ENCODE results near the gene MSI2. TPM values are rescaled to one million over a fixed set of nuclear protein-coding genes. Genes with fewer than 3 reads are reported as not detected.

Gene MSI2
- total RNA-seq, 1 experiment from 2014 or later: 169 TPM

- H3K27ac ChIP-seq (ENCODE audit: low read length): peak overlapping the region; percentile 99
- no peaks in the 10 kb centered on the region for H4K20me1 ChIP-seq (ENCODE audit: insufficient read depth, low read depth, low read length)
- H3K9me2 ChIP-seq (replicated peaks; ENCODE audit: insufficient read depth, low read length): no peaks in the 10 kb centered on the region
- H3K79me2 ChIP-seq (ENCODE audit: low read length): peaks cover 85% of the 10 kb centered on the region
- peaks cover 99% of the 10 kb centered on the region for H3K4me1 ChIP-seq (ENCODE audit: low read length)
- peak overlapping the region; percentile 9; the same call in 1 of the 2 replicates for H3K4me3 ChIP-seq (ENCODE audit: low read length)
- no peaks in the 10 kb centered on the region for H3K9me3 ChIP-seq (ENCODE audit: low read length)
- H3K27me3 ChIP-seq (ENCODE audit: low read length): no peaks in the 10 kb centered on the region
- no peaks in the 10 kb centered on the region for H3K36me3 ChIP-seq (ENCODE audit: insufficient read depth, low read length)
- DNase-seq: no peak
- peak overlapping the region; percentile 49 for H3K9ac ChIP-seq (ENCODE audit: low read length)
- H3K4me2 ChIP-seq (ENCODE audit: low read depth, low read length, poor library complexity, severe bottlenecking): peak overlapping the region; percentile 50
- no peak overlapping the region for H2AFZ ChIP-seq (ENCODE audit: low read length)
Observed at GRCh38 chr17:57543230-57543629, 286.9 kb downstream of the MSI2 start.

- H3K79me2 ChIP-seq (ENCODE audit: low read length): peaks cover 88% of the 10 kb centered on the region
- no peak overlapping the region for H3K9ac ChIP-seq (ENCODE audit: low read length)
- no peaks in the 10 kb centered on the region for H3K36me3 ChIP-seq (ENCODE audit: insufficient read depth, low read length)
- no peaks in the 10 kb centered on the region for H3K9me2 ChIP-seq (replicated peaks; ENCODE audit: insufficient read depth, low read length)
- H3K4me3 ChIP-seq (ENCODE audit: low read length): no peak overlapping the region
- H3K27me3 ChIP-seq (ENCODE audit: low read length): no peaks in the 10 kb centered on the region
- no peaks in the 10 kb centered on the region for H4K20me1 ChIP-seq (ENCODE audit: insufficient read depth, low read depth, low read length)
- H3K27ac ChIP-seq (ENCODE audit: low read length): peak overlapping the region; percentile 99
- no peaks in the 10 kb centered on the region for H3K9me3 ChIP-seq (ENCODE audit: low read length)
- H2AFZ ChIP-seq (ENCODE audit: low read length): no peak overlapping the region
- no peak for DNase-seq
- H3K4me2 ChIP-seq (ENCODE audit: low read depth, low read length, poor library complexity, severe bottlenecking): peak overlapping the region; percentile 16
- H3K4me1 ChIP-seq (ENCODE audit: low read length): peaks cover 100% of the 10 kb centered on the region
Observed at GRCh38 chr17:57544401-57544800, 288.1 kb downstream of the MSI2 start.

GRCh38 chr17:57544834-57545463 is 288.6 kb downstream of the MSI2 start:
- H3K27me3 ChIP-seq (ENCODE audit: low read length): no peaks in the 10 kb centered on the region
- H3K36me3 ChIP-seq (ENCODE audit: insufficient read depth, low read length): no peaks in the 10 kb centered on the region
- H3K4me2 ChIP-seq (ENCODE audit: low read depth, low read length, poor library complexity, severe bottlenecking): peak overlapping the region; percentile 16
- H3K4me1 ChIP-seq (ENCODE audit: low read length): peaks cover 100% of the 10 kb centered on the region
- no peak overlapping the region for H2AFZ ChIP-seq (ENCODE audit: low read length)
- no peaks in the 10 kb centered on the region for H4K20me1 ChIP-seq (ENCODE audit: insufficient read depth, low read depth, low read length)
- H3K9me3 ChIP-seq (ENCODE audit: low read length): no peaks in the 10 kb centered on the region
- peak overlapping the region; percentile 99 for H3K27ac ChIP-seq (ENCODE audit: low read length)
- no peak overlapping the region for H3K4me3 ChIP-seq (ENCODE audit: low read length)
- H3K9me2 ChIP-seq (replicated peaks; ENCODE audit: insufficient read depth, low read length): no peaks in the 10 kb centered on the region
- H3K79me2 ChIP-seq (ENCODE audit: low read length): peaks cover 88% of the 10 kb centered on the region
- H3K9ac ChIP-seq (ENCODE audit: low read length): peak overlapping the region; percentile 2; the same call in 1 of the 2 replicates
- DNase-seq: no peak

- no peaks in the 10 kb centered on the region for H3K9me3 ChIP-seq (ENCODE audit: low read length)
- DNase-seq: no peak
- H4K20me1 ChIP-seq (ENCODE audit: insufficient read depth, low read depth, low read length): no peaks in the 10 kb centered on the region
- H3K9me2 ChIP-seq (replicated peaks; ENCODE audit: insufficient read depth, low read length): no peaks in the 10 kb centered on the region
- no peak overlapping the region for H3K4me3 ChIP-seq (ENCODE audit: low read length)
- H3K27ac ChIP-seq (ENCODE audit: low read length): peak overlapping the region; percentile 99
- H3K9ac ChIP-seq (ENCODE audit: low read length): no peak overlapping the region
- H3K36me3 ChIP-seq (ENCODE audit: insufficient read depth, low read length): no peaks in the 10 kb centered on the region
- H3K4me2 ChIP-seq (ENCODE audit: low read depth, low read length, poor library complexity, severe bottlenecking): no peak overlapping the region
- peaks cover 100% of the 10 kb centered on the region for H3K4me1 ChIP-seq (ENCODE audit: low read length)
- no peak overlapping the region for H2AFZ ChIP-seq (ENCODE audit: low read length)
- H3K27me3 ChIP-seq (ENCODE audit: low read length): no peaks in the 10 kb centered on the region
- peaks cover 91% of the 10 kb centered on the region for H3K79me2 ChIP-seq (ENCODE audit: low read length)
Observed at GRCh38 chr17:57545731-57546342, 289.5 kb downstream of the MSI2 start.

GRCh38 chr17:57548421-57549410 is 292.4 kb downstream of the MSI2 start:
- no peaks in the 10 kb centered on the region for H3K9me3 ChIP-seq (ENCODE audit: low read length)

GRCh38 chr17:57549468-57549867 is 293.1 kb downstream of the MSI2 start:
- DNase-seq: no peak
- Histone ChIP-seq H3K79me2 (ENCODE audit: low read length) (peaks cover 87% of the 10 kb centered on the region), H3K27ac (ENCODE audit: low read length) (peak overlapping the region; percentile 99), H3K4me1 (ENCODE audit: low read length) (peaks cover 100% of the 10 kb centered on the region), H3K36me3 (ENCODE audit: insufficient read depth, low read length) (no peaks in the 10 kb centered on the region), H3K9me3 (ENCODE audit: low read length) (no peaks in the 10 kb centered on the region), H4K20me1 (ENCODE audit: insufficient read depth, low read depth, low read length) (no peaks in the 10 kb centered on the region), H3K27me3 (ENCODE audit: low read length) (no peaks in the 10 kb centered on the region), H3K4me2 (ENCODE audit: low read depth, low read length, poor library complexity, severe bottlenecking) (peak overlapping the region; percentile 87), H2AFZ (ENCODE audit: low read length) (no peak overlapping the region), H3K4me3 (ENCODE audit: low read length) (no peak overlapping the region), H3K9me2 (replicated peaks; ENCODE audit: insufficient read depth, low read length) (no peaks in the 10 kb centered on the region), H3K9ac (ENCODE audit: low read length) (peak overlapping the region; percentile 80)

More at GRCh38 chr17:57548421-57549410, 292.4 kb downstream of the MSI2 start:
- Histone ChIP-seq H3K9me2 (replicated peaks; ENCODE audit: insufficient read depth, low read length) (no peaks in the 10 kb centered on the region), H3K4me1 (ENCODE audit: low read length) (peaks cover 100% of the 10 kb centered on the region), H3K4me2 (ENCODE audit: low read depth, low read length, poor library complexity, severe bottlenecking) (peak overlapping the region; percentile 57), H2AFZ (ENCODE audit: low read length) (no peak overlapping the region), H3K4me3 (ENCODE audit: low read length) (no peak overlapping the region), H3K9ac (ENCODE audit: low read length) (peak overlapping the region; percentile 80), H3K27ac (ENCODE audit: low read length) (peak overlapping the region; percentile 99), H3K79me2 (ENCODE audit: low read length) (peaks cover 87% of the 10 kb centered on the region), H3K27me3 (ENCODE audit: low read length) (no peaks in the 10 kb centered on the region), H4K20me1 (ENCODE audit: insufficient read depth, low read depth, low read length) (no peaks in the 10 kb centered on the region), H3K36me3 (ENCODE audit: insufficient read depth, low read length) (no peaks in the 10 kb centered on the region)
- no peak for DNase-seq

- no peaks in the 10 kb centered on the region for H3K27me3 ChIP-seq (ENCODE audit: low read length)
- H3K4me1 ChIP-seq (ENCODE audit: low read length): peaks cover 100% of the 10 kb centered on the region
- no peaks in the 10 kb centered on the region for H3K36me3 ChIP-seq (ENCODE audit: insufficient read depth, low read length)
- peak overlapping the region; percentile 68; the same call in 1 of the 2 replicates for H3K4me3 ChIP-seq (ENCODE audit: low read length)
- peak overlapping the region; percentile 80 for H3K9ac ChIP-seq (ENCODE audit: low read length)
- H4K20me1 ChIP-seq (ENCODE audit: insufficient read depth, low read depth, low read length): no peaks in the 10 kb centered on the region
- peak overlapping the region; percentile 99 for H3K27ac ChIP-seq (ENCODE audit: low read length)
- DNase-seq: no peak
- no peaks in the 10 kb centered on the region for H3K9me2 ChIP-seq (replicated peaks; ENCODE audit: insufficient read depth, low read length)
- no peak overlapping the region for H2AFZ ChIP-seq (ENCODE audit: low read length)
- H3K4me2 ChIP-seq (ENCODE audit: low read depth, low read length, poor library complexity, severe bottlenecking): peak overlapping the region; percentile 87
- H3K79me2 ChIP-seq (ENCODE audit: low read length): peaks cover 87% of the 10 kb centered on the region
- H3K9me3 ChIP-seq (ENCODE audit: low read length): no peaks in the 10 kb centered on the region
Observed at GRCh38 chr17:57550016-57550415, 293.7 kb downstream of the MSI2 start.
